Thoracic aorta (tissue), 2 donors: ENCODE results near the gene FREM1. TPM values are rescaled to one million over a fixed set of nuclear protein-coding genes. Genes with fewer than 3 reads are reported as not detected.

Source experiments
- ATAC-seq: fragments of 150-250 bp; one replicate; pipeline ENCODE4 v1.8.0; 2017; ENCODE audit warnings: low read depth; ENCODE audit not compliant: insufficient number of reproducible peaks, low FRiP score
- DNase-seq: peaks from one replicate; pipeline ENCODE4 v3.0.0-alpha.2; 2020; ENCODE audit warnings: low spot score
- H3K27ac ChIP-seq, 2 donors: fragments of 200-600 bp; sonication (generic); 1 replicate in 1 of 2; 2 replicates in 1 of 2; pipeline ENCODE4 v1.5.1; 2016; ENCODE audit warnings: mild to moderate bottlenecking in 2 of 2, moderate library complexity in 2 of 2
- H3K27me3 ChIP-seq: fragments of 200-600 bp; sonication (generic); replicated peaks from 2 replicates; pipeline ENCODE4 v1.6.0; 2016; ENCODE audit warnings: mild to moderate bottlenecking; ENCODE audit not compliant: insufficient read depth
- H3K36me3 ChIP-seq: fragments of 200-600 bp; sonication (generic); one replicate; pipeline ENCODE4 v1.5.1; 2016
- H3K4me1 ChIP-seq, 2 donors: fragments of 200-600 bp; sonication (generic); 1 replicate in 1 of 2; 2 replicates in 1 of 2; pipeline versions ENCODE4 v1.5.1 to v1.6.0; 2016; ENCODE audit warnings: low read depth in 2 of 2, mild to moderate bottlenecking in 1 of 2; ENCODE audit not compliant: control insufficient read depth in 1 of 2
- H3K4me3 ChIP-seq: fragments of 200-600 bp; sonication (generic); 2 replicates; pipeline ENCODE4 v1.5.1; 2016; ENCODE audit warnings: mild to moderate bottlenecking
- H3K9me3 ChIP-seq: fragments of 200-600 bp; sonication (generic); 2 replicates; pipeline ENCODE4 v1.5.1; 2016
- total RNA-seq, 2 donors: library from RNA; depleted of rRNA; stranded (reverse); fragments of >200 nt; gene quantifications; one replicate each; pipeline versions ENCODE4 v1.1.0 to v1.2.3, GENCODE V29; 2016
- TF ChIP-seq, protein P1 (sequence below): fragments of 200-600 bp; sonication (generic); IDR thresholded peaks from one replicate; pipeline ENCODE4 v1.5.1; 2019; ENCODE audit warnings: antibody characterized with exemption

FREM1 gene
- total RNA-seq, 2 donors from 2014 or later, result 9.9 to 24.8 TPM

- Histone ChIP-seq H3K27ac (no peak overlapping the region), H3K36me3 (no peaks in the 10 kb centered on the region), H3K4me1 (peaks cover 0 to 10% of the 10 kb centered on the region in 2 donors), H3K27me3 (no peaks in the 10 kb centered on the region), H3K9me3 (peaks cover 3% of the 10 kb centered on the region), H3K4me3 (no peak overlapping the region)
- no peak for DNase-seq
- TF ChIP-seq, protein P1, sequence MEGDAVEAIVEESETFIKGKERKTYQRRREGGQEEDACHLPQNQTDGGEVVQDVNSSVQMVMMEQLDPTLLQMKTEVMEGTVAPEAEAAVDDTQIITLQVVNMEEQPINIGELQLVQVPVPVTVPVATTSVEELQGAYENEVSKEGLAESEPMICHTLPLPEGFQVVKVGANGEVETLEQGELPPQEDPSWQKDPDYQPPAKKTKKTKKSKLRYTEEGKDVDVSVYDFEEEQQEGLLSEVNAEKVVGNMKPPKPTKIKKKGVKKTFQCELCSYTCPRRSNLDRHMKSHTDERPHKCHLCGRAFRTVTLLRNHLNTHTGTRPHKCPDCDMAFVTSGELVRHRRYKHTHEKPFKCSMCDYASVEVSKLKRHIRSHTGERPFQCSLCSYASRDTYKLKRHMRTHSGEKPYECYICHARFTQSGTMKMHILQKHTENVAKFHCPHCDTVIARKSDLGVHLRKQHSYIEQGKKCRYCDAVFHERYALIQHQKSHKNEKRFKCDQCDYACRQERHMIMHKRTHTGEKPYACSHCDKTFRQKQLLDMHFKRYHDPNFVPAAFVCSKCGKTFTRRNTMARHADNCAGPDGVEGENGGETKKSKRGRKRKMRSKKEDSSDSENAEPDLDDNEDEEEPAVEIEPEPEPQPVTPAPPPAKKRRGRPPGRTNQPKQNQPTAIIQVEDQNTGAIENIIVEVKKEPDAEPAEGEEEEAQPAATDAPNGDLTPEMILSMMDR, result no peak
- no peak for ATAC-seq
These were observed 41.8 kb downstream of the FREM1 start for GRCh38 chr9:14868418-14868771.

DNA sequence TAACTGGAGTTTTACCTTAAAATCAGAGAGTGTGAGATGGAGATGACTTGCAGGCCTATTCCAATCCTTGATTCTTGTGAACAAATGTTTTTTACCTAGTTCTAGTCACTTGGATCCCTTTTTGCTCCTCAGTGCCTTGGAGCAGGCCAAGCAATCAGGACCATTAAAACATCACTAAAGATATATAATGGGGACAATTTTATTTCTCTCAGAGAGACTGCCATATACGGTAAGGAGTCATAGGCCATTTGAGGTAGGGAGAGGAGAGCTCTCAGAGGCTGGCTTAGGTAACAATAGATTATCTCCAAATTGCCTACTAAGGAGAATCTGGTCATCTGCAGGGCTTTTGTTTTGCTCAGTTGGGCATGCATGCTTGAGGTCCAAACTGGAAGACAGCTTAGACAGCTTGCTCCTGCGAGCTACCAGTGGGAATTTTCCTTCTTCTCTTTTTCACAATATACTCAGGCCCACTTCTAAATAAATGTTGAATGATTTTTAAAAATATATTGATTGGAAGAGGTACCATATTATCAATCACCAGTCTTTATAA lies 44.0 kb downstream of the FREM1 start:
- H3K4me3 ChIP-seq, result no peak overlapping the region
- ATAC-seq (no peak), DNase-seq (no peak)
- H3K4me1 ChIP-seq, result peaks cover 0 to 10% of the 10 kb centered on the region in 2 donors
- H3K9me3 ChIP-seq, result no peaks in the 10 kb centered on the region
- TF ChIP-seq, protein P1, result no peak
- no peaks in the 10 kb centered on the region for H3K36me3 ChIP-seq
- H3K27me3 ChIP-seq, result no peaks in the 10 kb centered on the region
- no peak overlapping the region for H3K27ac ChIP-seq

DNA sequence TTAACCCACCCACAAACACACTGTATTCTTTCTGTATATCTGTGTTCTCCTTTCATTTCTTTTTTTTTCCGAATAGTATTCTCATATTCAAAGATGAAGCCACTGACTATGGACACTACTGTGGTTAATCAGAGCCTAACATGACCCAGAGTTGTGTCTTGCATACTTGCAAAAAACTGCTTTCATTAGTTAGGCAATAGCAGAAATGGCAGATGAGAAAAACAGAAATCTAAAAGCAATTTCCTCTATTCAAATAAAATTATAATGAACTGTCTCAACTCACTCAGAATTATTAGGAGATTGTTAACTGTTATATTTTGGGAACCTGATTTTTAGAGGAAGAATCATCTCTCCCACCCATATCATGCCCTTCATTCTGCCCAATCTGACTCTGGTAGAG lies 45.9 kb downstream of the FREM1 start:
- no peak overlapping the region for H3K27ac ChIP-seq
- no peaks in the 10 kb centered on the region for H3K9me3 ChIP-seq
- H3K4me1 ChIP-seq, result peaks cover 0 to 5% of the 10 kb centered on the region in 2 donors
- H3K27me3 ChIP-seq, result no peaks in the 10 kb centered on the region
- H3K36me3 ChIP-seq, result no peaks in the 10 kb centered on the region
- no peak for ATAC-seq
- TF ChIP-seq, protein P1, result no peak
- no peak overlapping the region for H3K4me3 ChIP-seq
- DNase-seq, result no peak

GRCh38 chr9:14863402-14863801 lies 46.8 kb downstream of the FREM1 start:
- TF ChIP-seq, protein P1, result no peak
- H3K36me3 ChIP-seq, result no peaks in the 10 kb centered on the region
- H3K9me3 ChIP-seq, result no peaks in the 10 kb centered on the region
- H3K27ac ChIP-seq, result no peak overlapping the region
- DNase-seq, result no peak
- no peaks in the 10 kb centered on the region for H3K4me1 ChIP-seq
- no peak for ATAC-seq
- no peaks in the 10 kb centered on the region for H3K27me3 ChIP-seq
- H3K4me3 ChIP-seq, result no peak overlapping the region

- Histone ChIP-seq H3K4me1 (no peaks in the 10 kb centered on the region), H3K27ac (no peak overlapping the region), H3K36me3 (no peaks in the 10 kb centered on the region), H3K27me3 (no peaks in the 10 kb centered on the region), H3K9me3 (no peaks in the 10 kb centered on the region), H3K4me3 (no peak overlapping the region)
- ATAC-seq (no peak), DNase-seq (no peak)
- TF ChIP-seq, protein P1, result no peak
These were observed 52.6 kb downstream of the FREM1 start for GRCh38 chr9:14857449-14858305.
